Glutamatergic neuron (in vitro differentiated cells): ENCODE measurements around the gene ARL6IP5. TPM values are rescaled to one million over a fixed set of nuclear protein-coding genes. Genes with fewer than 3 reads are reported as not detected.

Experiments
- DNase-seq: peaks from one replicate; pipeline ENCODE4 v3.0.0; 2022
- H3K27ac Mint-ChIP-seq: one replicate; pipeline ENCODE4 v1.8.0; 2020; ENCODE audit warnings: mild to moderate bottlenecking, mixed read lengths, inconsistent platforms; ENCODE audit not compliant: unreplicated experiment
- H3K27me3 Mint-ChIP-seq: one replicate; pipeline ENCODE4 v1.8.0; 2020; ENCODE audit warnings: mild to moderate bottlenecking, moderate library complexity, mixed read lengths, inconsistent platforms; ENCODE audit not compliant: unreplicated experiment
- H3K36me3 Mint-ChIP-seq: one replicate; pipeline ENCODE4 v1.8.0; 2020; ENCODE audit warnings: mild to moderate bottlenecking, mixed read lengths, inconsistent platforms; ENCODE audit not compliant: unreplicated experiment
- H3K4me1 Mint-ChIP-seq: one replicate; pipeline ENCODE4 v1.8.0; 2020; ENCODE audit warnings: mild to moderate bottlenecking, low read depth, mixed read lengths, inconsistent platforms; ENCODE audit not compliant: unreplicated experiment
- H3K4me3 Mint-ChIP-seq: one replicate; pipeline ENCODE4 v1.8.0; 2020; ENCODE audit warnings: mild to moderate bottlenecking, mixed read lengths, inconsistent platforms; ENCODE audit not compliant: unreplicated experiment
- H3K9me3 Mint-ChIP-seq: one replicate; pipeline ENCODE4 v1.8.0; 2020; ENCODE audit warnings: mild to moderate bottlenecking, moderate library complexity, mixed read lengths, inconsistent platforms; ENCODE audit not compliant: unreplicated experiment
- CTCF ChIP-seq: fragments of 200-600 bp; sonication (generic); IDR thresholded peaks from one replicate; pipeline ENCODE4 v1.5.0; 2021; ENCODE audit not compliant: partially characterized antibody, unreplicated experiment
- total RNA-seq: library from RNA; stranded (reverse); fragmentation: NEBNext Ultra II Directional; extraction: Animal tissue kit (Norgen Biotek cat#: 25700); gene quantifications from one replicate; pipeline ENCODE4 v1.2.1, GENCODE V29; 2021; ENCODE audit not compliant: unreplicated experiment

ARL6IP5 gene
- total RNA-seq, 1 donor from 2014 or later, result 74.0 TPM

GRCh38 chr3:69085168-69085832 lies 563 bp downstream of the ARL6IP5 start:
- peak overlapping the region; percentile 91 for H3K4me3 Mint-ChIP-seq
- no peak for TF ChIP-seq CTCF
- no peaks in the 10 kb centered on the region for H3K36me3 Mint-ChIP-seq
- H3K9me3 Mint-ChIP-seq, result peaks cover 3% of the 10 kb centered on the region
- peaks cover 27% of the 10 kb centered on the region for H3K4me1 Mint-ChIP-seq
- H3K27me3 Mint-ChIP-seq, result peaks cover 2% of the 10 kb centered on the region
- peak overlapping the region; percentile 89 for H3K27ac Mint-ChIP-seq
- peak; percentile 24 for DNase-seq

- peaks cover 2% of the 10 kb centered on the region for H3K27me3 Mint-ChIP-seq
- H3K36me3 Mint-ChIP-seq, result no peaks in the 10 kb centered on the region
- H3K27ac Mint-ChIP-seq, result peak overlapping the region; percentile 89
- DNase-seq, result peak; percentile 18
- peak overlapping the region; percentile 91 for H3K4me3 Mint-ChIP-seq
- H3K9me3 Mint-ChIP-seq, result peaks cover 3% of the 10 kb centered on the region
- TF ChIP-seq CTCF, result no peak
- peaks cover 25% of the 10 kb centered on the region for H3K4me1 Mint-ChIP-seq
Measured at GRCh38 chr3:69085833-69086722, 1.3 kb downstream of the ARL6IP5 start.

- Mint-ChIP-seq H3K4me1 (peaks cover 22% of the 10 kb centered on the region), H3K36me3 (no peaks in the 10 kb centered on the region), H3K27ac (no peak overlapping the region), H3K4me3 (no peak overlapping the region), H3K27me3 (peaks cover 2% of the 10 kb centered on the region), H3K9me3 (peaks cover 3% of the 10 kb centered on the region)
- TF ChIP-seq CTCF, result no peak
- no peak for DNase-seq
Measured at GRCh38 chr3:69087030-69087791, 2.5 kb downstream of the ARL6IP5 start.

GRCh38 chr3:69088063-69088462 lies 3.3 kb downstream of the ARL6IP5 start:
- H3K27ac Mint-ChIP-seq, result no peak overlapping the region
- peaks cover 2% of the 10 kb centered on the region for H3K27me3 Mint-ChIP-seq
- no peak for DNase-seq
- peaks cover 3% of the 10 kb centered on the region for H3K9me3 Mint-ChIP-seq
- peaks cover 22% of the 10 kb centered on the region for H3K4me1 Mint-ChIP-seq
- TF ChIP-seq CTCF, result no peak
- H3K4me3 Mint-ChIP-seq, result no peak overlapping the region
- H3K36me3 Mint-ChIP-seq, result no peaks in the 10 kb centered on the region
